Measurements from ENCODE around the gene VDR.

Gene VDR

DNA sequence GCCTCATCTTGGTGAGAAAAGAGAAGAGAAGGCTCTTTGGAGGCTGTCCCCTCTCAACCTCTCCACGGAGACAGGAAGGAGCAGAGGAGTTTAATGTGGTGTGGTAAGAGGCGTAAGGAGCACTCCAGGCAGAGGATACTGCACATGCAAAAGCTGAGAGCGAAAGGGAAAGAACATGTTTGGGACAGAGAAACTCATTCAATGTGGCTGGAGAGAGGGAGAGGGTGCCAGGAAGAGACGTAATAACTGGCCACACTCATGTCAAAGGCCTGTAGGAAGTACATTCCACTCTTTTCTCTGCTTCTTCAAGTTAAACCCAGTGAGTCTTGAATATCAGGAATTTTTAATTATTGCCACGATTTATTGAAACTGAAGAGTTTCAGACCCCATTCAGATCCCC lies 12.0 kb downstream of the VDR start:
- DNase-seq (ENCODE audit: low read depth): no peak

DNA sequence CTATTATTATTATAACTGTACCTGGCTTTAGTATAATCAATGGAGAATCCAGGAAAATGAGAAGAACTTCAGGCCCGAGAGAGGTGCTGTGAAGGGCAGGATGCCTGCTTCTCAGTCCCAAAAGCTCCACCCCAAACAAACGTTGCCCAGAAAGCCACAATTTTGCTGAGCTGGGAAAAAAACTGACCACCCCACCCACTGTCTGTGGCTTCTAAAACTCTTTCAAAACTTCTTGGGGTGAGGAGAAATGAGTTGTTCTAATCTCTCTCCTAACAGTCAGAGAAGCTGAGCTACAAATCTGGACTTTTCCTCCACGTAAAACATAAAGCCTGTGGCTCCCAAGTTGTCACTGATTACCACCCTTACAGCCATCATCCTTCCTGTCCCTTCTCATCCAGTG lies 13.4 kb downstream of the VDR start:
- DNase-seq (ENCODE audit: low read depth): no peak

- DNase-seq (ENCODE audit: low read depth): no peak
Observed at GRCh38 chr12:47889040-47889439, 15.8 kb downstream of the VDR start.

GRCh38 chr12:47888153-47888819 lies 16.5 kb downstream of the VDR start:
- no peak for DNase-seq (ENCODE audit: low read depth)

DNA sequence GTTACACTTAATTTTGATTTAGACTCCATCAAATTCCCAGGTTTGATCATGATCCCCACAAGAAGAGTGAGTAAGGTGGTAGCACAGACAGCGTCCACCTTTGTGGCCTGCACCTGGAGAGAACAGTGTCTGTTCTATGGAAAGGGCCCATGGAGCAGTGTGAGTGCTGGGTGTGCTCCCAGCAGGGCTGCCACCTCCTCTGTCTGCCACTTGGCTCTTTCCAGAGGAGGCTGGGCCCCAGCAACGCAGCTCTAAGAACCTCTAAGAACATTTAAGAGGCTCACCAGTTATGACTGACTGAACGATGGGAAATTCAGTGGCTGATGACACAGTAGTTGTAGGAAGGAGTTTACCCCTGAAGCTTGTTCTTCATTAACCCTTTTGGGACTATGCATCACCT lies 17.3 kb downstream of the VDR start:
- no peak for DNase-seq (ENCODE audit: low read depth)

DNA sequence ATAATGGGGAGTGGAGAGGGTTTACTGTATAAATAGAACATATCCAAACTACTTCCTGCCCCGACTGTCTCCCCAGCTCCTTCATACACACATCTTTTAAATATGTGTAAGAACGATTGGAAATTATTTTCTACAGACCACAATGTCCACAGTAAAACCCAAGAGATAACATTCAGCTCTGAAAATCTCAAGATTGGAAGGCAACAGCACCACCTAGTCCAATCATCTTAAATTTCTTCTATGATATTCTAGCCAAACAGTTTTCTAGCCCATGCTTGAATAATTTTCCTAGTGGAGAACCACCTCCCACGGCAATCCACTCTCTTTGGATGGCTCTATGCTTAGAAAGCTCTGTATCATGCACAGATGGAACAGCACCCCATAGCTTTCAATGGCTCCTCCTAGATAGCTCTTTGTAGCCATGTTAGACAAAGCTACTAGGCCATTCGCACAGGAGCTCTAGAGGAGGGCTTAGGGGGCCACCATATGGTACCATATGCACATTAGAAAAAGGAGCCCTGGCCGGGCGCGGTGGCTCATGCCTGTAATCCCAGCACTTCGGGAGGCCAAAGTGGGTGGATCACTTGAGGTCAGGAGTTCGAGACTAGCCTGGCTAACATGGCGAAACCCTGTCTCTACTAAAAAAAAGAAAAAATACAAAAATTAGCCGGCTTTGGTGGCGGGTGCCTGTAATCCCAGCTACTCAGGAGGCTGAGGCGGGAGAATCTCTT lies 18.1 kb downstream of the VDR start:
- DNase-seq (ENCODE audit: low read depth): no peak

DNA sequence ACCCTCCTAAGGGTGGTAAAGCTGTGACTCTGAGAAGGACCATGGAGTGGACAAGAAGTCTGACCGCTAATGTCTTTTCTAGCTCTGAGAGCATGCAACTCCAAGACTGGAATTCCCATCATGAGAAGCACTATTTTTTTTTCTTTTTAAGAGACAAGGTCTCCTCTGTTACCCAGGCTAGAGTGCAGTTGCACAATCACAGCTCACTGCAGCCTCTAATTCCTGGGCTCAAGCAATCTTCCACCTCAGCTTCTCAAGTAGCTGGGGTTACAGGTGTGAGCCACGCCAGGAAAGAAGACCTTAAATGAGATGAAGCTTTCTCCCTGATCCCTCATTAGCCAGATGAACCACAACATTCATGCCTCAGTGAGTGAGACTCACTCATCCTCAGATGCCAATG lies 19.2 kb downstream of the VDR start:
- no peak for DNase-seq (ENCODE audit: low read depth)

DNA sequence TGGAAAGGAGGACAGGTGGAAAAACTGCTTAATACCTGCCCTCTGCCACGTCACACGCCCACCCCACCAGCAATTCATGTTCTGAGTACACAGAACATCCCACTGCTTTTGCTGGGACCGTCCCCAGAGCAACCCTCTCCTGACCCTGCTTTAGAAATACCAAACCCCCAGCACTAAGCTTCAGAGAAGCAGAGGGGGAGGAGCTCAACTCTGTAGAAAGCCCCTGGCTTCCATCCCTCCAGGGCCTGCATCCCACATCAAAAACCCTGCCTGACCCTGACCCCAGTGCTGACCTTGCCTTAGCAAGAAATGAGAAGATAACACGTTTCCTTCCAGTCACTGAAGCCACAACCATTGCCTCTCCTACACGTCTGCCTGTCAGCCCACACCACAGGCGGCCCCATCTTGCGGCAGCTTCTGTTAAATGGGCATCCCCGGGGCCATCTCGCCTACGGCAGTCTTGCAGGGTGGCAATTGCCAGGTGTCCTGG lies 19.7 kb downstream of the VDR start:
- DNase-seq (ENCODE audit: low read depth): no peak

- DNase-seq (ENCODE audit: low read depth): no peak
Observed at GRCh38 chr12:47884501-47884900, 20.3 kb downstream of the VDR start.

- DNase-seq (ENCODE audit: low read depth): no peak
Observed at GRCh38 chr12:47883663-47884195, 21.1 kb downstream of the VDR start.

- no peak for DNase-seq (ENCODE audit: low read depth)
Observed at GRCh38 chr12:47882781-47883546, 21.8 kb downstream of the VDR start.

DNA sequence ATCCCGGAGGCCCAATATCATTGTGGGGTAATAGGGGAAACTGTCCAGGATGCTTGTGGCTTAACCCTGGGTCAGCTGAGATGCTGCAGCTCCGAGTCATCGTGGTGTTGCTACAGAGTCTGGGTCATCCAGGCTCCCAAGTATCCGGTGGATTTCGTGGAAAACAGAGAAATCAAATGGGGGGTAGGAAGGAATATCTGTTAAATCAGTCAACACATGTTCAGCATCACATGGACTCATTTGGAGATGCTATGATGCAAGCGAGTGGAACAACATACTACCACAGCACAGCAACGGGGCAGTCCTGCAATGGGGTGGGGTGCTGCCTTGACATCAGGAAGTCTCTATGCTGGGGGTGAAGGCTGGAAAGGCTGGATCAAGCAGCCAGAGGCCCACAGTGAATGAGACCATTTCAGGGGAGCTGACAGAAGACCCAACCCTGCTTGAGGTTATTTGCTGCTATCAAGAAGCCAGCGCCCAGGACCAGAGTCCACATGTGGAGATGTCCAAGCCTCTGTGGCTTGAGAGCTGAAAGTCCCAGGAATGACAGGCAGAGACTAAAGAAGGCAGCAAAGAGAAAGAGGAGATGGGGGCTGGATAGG lies 22.9 kb downstream of the VDR start:
- DNase-seq (ENCODE audit: low read depth): no peak

- no peak for DNase-seq (ENCODE audit: low read depth)
Observed at GRCh38 chr12:47881051-47881450, 23.7 kb downstream of the VDR start.

DNA sequence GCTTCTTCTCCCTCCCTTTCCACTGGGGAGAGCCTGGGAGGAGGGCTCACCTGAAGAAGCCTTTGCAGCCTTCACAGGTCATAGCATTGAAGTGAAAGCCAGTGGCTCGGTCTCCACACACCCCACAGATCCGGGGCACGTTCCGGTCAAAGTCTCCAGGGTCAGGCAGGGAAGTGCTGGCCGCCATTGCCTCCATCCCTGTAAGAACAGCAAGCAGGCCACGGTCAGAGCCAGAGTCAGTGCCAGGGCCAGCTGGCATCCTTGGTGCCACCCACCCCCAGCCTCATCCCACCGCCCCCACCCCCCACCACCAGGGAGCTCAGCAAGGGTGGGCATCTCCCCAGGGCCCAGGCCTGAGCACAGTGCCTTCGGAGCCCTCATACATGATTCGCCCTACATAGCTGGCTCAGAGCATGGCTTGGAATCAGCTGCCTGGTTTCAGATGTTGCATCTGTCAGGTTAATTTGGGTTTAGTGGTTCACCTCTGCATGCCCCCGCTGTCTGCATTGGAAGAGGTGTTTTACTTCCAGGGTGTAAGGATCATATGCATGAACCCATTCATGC lies 25.8 kb downstream of the VDR start:
- DNase-seq (ENCODE audit: low read depth): no peak

DNA sequence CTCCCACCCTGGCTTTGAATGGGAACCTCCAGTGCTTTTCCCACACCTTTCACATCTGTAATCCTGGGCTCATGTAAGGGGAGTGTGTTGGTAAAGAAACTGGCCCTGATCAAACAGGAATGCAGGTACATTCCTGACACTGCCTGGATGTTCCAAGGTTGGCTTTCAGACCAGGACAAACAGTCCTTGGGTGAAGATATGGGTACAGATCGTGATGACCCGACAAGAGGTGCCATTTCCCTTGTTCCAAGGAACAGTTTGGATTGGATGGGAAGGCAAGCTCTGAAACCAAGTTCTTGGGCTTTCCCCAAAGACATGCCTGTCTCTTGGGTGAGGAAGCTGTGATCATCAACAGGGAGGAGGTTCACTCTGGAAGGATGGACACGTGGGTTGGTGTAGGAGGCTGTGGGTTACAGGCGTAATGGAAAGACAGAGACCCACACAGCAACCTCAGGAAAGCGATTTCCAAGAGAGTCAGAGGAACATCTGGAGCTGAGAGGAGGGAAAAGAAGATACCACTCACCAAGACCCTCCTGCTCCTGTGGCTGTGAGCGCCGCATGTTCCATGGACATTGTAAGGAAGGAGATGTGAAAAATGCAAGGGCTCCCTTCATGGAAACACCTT lies 26.4 kb downstream of the VDR start:
- no peak for DNase-seq (ENCODE audit: low read depth)

- DNase-seq (ENCODE audit: low read depth): no peak
Observed at GRCh38 chr12:47877081-47877480, 27.7 kb downstream of the VDR start.

GRCh38 chr12:47876440-47876960 lies 28.3 kb downstream of the VDR start:
- no peak for DNase-seq (ENCODE audit: low read depth)

- DNase-seq (ENCODE audit: low read depth): no peak
Observed at GRCh38 chr12:47875746-47876439, 28.9 kb downstream of the VDR start.

DNA sequence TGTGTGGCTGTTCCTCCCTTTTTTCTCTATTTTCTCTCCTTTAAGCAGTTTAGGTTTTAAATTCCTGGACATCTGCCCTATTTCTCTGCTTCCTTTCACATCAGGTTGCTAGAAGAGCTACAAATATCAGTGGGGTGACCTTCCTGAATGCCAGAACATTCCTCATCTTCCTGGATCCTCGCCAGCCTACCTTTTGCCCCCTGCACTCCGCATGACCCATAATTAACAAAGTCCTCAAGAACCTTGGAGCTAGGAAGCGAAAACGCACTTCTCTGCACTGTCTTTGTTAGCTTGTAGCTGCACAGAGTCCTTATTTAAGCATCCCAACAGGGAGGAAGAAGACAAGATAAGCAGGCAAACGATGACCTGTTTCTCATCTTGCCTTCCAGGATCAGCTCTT lies 30.5 kb downstream of the VDR start:
- DNase-seq (ENCODE audit: low read depth): no peak

DNA sequence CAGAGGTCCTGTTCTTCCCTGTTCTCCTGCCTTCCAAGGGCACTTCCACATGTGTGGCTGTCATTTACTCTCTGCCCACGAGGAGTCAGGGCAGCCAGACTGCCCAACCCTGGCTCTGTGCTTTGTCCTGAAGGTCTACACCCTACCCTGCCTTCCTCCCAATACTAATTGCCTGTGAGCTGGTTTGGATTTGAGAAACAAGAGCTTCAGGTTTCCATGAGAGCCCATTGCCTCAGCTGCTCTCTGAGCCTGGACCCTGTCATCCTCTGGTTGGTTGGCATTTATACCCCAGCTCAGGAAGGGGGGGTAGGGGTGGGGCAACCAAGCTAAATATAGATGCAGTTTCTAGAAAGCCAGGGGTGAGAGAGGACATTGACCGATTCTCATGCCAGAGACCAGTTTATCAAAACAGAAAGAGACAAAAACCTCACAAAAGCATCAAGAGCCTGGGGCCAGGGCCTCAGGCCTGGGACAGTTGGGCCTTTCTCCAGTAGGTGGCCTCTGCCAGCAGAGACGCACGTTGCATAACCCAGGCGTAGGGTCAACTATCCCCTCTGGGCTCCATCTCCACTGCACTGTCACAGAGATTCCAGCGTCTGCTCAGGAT lies 34.5 kb downstream of the VDR start:
- DNase-seq (ENCODE audit: low read depth): no peak
